Glutamatergic neuron (in vitro differentiated cells): Measurements from ENCODE around the gene MTPN. TPM values are rescaled to one million over a fixed set of nuclear protein-coding genes. Genes with fewer than 3 reads are reported as not detected.

Experiments
- DNase-seq: peaks from one replicate; pipeline ENCODE4 v3.0.0; 2022
- H3K27ac Mint-ChIP-seq: one replicate; pipeline ENCODE4 v1.8.0; 2020; ENCODE audit warnings: mild to moderate bottlenecking, mixed read lengths, inconsistent platforms; ENCODE audit not compliant: unreplicated experiment
- H3K27me3 Mint-ChIP-seq: one replicate; pipeline ENCODE4 v1.8.0; 2020; ENCODE audit warnings: mild to moderate bottlenecking, moderate library complexity, mixed read lengths, inconsistent platforms; ENCODE audit not compliant: unreplicated experiment
- H3K36me3 Mint-ChIP-seq: one replicate; pipeline ENCODE4 v1.8.0; 2020; ENCODE audit warnings: mild to moderate bottlenecking, mixed read lengths, inconsistent platforms; ENCODE audit not compliant: unreplicated experiment
- H3K4me1 Mint-ChIP-seq: one replicate; pipeline ENCODE4 v1.8.0; 2020; ENCODE audit warnings: mild to moderate bottlenecking, low read depth, mixed read lengths, inconsistent platforms; ENCODE audit not compliant: unreplicated experiment
- H3K4me3 Mint-ChIP-seq: one replicate; pipeline ENCODE4 v1.8.0; 2020; ENCODE audit warnings: mild to moderate bottlenecking, mixed read lengths, inconsistent platforms; ENCODE audit not compliant: unreplicated experiment
- H3K9me3 Mint-ChIP-seq: one replicate; pipeline ENCODE4 v1.8.0; 2020; ENCODE audit warnings: mild to moderate bottlenecking, moderate library complexity, mixed read lengths, inconsistent platforms; ENCODE audit not compliant: unreplicated experiment
- total RNA-seq: library from RNA; stranded (reverse); fragmentation: NEBNext Ultra II Directional; extraction: Animal tissue kit (Norgen Biotek cat#: 25700); gene quantifications from one replicate; pipeline ENCODE4 v1.2.1, GENCODE V29; 2021; ENCODE audit not compliant: unreplicated experiment
- TF ChIP-seq, protein P1 (sequence below): fragments of 200-600 bp; sonication (generic); IDR thresholded peaks from one replicate; pipeline ENCODE4 v1.5.0; 2021; ENCODE audit not compliant: partially characterized antibody, unreplicated experiment

Gene MTPN
- total RNA-seq, 1 donor from 2014 or later: 181 TPM

DNA sequence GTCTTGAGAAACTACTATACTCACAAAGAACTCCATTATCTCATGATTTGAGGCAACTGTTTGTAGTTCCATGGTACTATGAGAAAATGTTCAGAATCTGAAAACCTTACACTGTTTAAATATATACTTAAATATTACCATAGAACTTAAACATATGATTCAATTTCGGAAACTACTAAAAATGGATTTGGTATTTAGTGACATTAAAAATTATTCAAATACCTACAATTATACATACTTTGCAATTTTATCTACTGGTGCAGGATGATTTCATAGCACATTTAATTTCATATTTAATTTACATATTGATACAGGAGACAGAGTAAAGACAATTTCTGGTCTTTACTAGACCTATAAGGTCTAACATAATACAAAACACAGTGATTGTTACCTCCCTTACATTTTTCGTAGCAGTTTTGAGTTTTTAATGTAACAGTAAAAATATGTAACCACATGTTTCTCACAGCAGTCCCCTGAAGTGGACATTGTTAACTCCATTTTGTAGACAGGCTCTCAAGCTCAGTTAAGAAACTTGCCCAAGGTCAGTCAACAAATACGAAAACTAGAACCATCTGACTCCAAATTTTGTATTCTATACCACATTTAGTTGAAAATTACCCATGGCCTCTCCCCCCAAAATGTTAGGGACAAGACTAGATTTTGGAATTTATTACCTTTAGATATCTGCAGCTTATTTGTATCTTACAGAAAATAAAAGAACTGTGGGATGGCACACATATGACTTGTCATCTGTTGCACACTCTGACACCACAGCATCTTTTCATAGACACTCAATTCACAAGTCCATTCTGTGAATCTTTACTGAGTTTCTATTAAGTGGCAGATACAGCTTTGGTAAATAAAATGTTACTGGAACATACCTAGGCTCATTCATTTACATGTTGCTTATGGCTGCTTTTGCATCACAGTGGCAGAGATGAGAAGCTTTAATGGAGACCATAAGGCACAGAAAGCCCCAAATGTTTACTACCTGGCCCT is 36.8 kb downstream of the MTPN start:
- Mint-ChIP-seq H3K4me1 (peaks cover 24% of the 10 kb centered on the region), H3K27ac (no peak overlapping the region), H3K9me3 (peaks cover 2% of the 10 kb centered on the region), H3K36me3 (no peaks in the 10 kb centered on the region), H3K4me3 (no peak overlapping the region), H3K27me3 (no peaks in the 10 kb centered on the region)
- TF ChIP-seq, protein P1, sequence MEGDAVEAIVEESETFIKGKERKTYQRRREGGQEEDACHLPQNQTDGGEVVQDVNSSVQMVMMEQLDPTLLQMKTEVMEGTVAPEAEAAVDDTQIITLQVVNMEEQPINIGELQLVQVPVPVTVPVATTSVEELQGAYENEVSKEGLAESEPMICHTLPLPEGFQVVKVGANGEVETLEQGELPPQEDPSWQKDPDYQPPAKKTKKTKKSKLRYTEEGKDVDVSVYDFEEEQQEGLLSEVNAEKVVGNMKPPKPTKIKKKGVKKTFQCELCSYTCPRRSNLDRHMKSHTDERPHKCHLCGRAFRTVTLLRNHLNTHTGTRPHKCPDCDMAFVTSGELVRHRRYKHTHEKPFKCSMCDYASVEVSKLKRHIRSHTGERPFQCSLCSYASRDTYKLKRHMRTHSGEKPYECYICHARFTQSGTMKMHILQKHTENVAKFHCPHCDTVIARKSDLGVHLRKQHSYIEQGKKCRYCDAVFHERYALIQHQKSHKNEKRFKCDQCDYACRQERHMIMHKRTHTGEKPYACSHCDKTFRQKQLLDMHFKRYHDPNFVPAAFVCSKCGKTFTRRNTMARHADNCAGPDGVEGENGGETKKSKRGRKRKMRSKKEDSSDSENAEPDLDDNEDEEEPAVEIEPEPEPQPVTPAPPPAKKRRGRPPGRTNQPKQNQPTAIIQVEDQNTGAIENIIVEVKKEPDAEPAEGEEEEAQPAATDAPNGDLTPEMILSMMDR: no peak
- no peak for DNase-seq

DNA sequence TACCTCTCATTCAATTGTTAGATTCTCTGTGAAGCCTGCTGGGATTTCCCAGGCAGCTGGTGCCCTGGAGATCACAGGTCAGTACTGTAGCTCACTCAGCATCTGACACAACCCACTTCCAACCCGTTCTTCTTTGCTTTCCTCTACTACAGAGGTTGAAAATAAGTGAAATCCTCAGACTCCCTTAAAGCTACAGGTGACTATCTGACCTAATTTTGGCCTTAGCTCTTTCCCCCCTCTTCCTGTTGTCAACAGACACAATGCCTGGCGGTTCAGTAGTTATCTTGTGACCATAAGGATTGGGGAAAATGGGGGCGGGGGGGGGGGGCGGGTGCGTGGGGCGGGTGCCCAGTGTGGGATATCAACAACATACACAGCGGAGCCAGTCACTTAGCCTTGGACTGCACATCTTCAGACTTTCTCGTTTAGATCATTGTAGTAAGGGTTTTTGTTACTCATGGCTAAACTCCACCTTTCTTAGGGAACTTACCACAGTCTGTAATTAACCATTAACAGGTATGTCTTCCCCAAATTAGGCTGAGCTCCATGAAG is 37.8 kb downstream of the MTPN start:
- peaks cover 2% of the 10 kb centered on the region for H3K9me3 Mint-ChIP-seq
- TF ChIP-seq, protein P1: no peak
- H3K27ac Mint-ChIP-seq: peak overlapping the region; percentile 71
- peaks cover 28% of the 10 kb centered on the region for H3K4me1 Mint-ChIP-seq
- DNase-seq: no peak
- H3K27me3 Mint-ChIP-seq: peaks cover 2% of the 10 kb centered on the region
- no peak overlapping the region for H3K4me3 Mint-ChIP-seq
- H3K36me3 Mint-ChIP-seq: no peaks in the 10 kb centered on the region

DNA sequence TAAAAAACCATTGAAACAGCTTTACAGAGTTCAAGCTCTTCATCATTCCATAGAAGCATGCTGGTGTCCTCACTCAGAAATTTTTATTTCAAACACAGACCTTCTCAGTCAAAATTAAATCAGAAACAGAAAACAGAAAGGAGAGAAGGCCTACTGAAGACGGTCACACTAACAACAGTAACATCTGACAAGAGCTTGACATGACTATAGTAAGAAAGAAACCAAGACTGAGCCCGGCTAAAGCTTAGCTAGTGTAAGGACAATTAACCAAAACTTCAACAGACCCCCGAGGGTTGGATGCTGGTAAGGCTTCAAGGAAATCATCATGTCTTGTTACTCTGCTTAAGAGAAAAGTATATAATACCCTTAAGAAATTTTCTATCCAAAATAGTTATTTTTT is 38.6 kb downstream of the MTPN start:
- Mint-ChIP-seq H3K9me3 (peaks cover 2% of the 10 kb centered on the region), H3K4me3 (no peak overlapping the region), H3K27ac (peak overlapping the region; percentile 14), H3K36me3 (no peaks in the 10 kb centered on the region), H3K4me1 (peaks cover 32% of the 10 kb centered on the region), H3K27me3 (peaks cover 2% of the 10 kb centered on the region)
- DNase-seq: no peak
- TF ChIP-seq, protein P1: no peak

DNA sequence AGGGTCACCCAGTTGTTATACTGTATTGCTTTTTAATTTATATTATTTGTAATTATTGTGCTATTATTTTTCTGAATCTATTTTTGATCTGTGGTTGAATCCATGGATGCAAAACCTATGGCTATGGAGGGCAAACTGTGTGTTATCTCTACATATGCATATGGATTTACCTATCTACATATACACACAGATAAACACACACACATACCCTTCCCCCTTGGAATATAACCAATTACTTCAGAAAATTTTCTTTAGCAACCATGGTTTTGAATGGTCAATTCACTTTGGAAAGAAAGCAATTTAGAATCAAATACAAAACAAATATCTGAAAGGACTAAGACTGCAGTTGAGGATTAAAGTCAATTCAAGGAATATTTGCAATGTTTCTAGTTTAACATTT is 39.1 kb downstream of the MTPN start:
- Mint-ChIP-seq H3K9me3 (peaks cover 2% of the 10 kb centered on the region), H3K36me3 (no peaks in the 10 kb centered on the region), H3K4me1 (peaks cover 29% of the 10 kb centered on the region), H3K27ac (no peak overlapping the region), H3K4me3 (no peak overlapping the region), H3K27me3 (peaks cover 2% of the 10 kb centered on the region)
- no peak for DNase-seq
- TF ChIP-seq, protein P1: no peak
